Ascending aorta (tissue), 2 donors: ENCODE results near the gene RTCA. TPM values are rescaled to one million over a fixed set of nuclear protein-coding genes. Genes with fewer than 3 reads are reported as not detected.
"Not testable (repeated sequence)": the region's sequence is repeated elsewhere in the genome, so short reads cannot be mapped to it uniquely, and the experiment has no call there.

Source experiments
- DNase-seq, 2 donors: peaks; one replicate each; pipeline ENCODE4 v3.0.0-alpha.2; 2019; ENCODE audit warnings: low spot score in 2 of 2
- H3K27ac ChIP-seq, 2 donors: fragments of 200-600 bp; sonication (generic); one replicate each; pipeline ENCODE4 v1.5.1; 2016 to 2017; ENCODE audit warnings: mild to moderate bottlenecking in 1 of 2
- H3K27me3 ChIP-seq: fragments of 200-600 bp; sonication (generic); one replicate; pipeline ENCODE4 v1.5.1; 2017
- H3K36me3 ChIP-seq, 2 donors: fragments of 200-600 bp; sonication (generic); one replicate each; pipeline ENCODE4 v1.5.1; 2016
- H3K4me1 ChIP-seq, 2 donors: fragments of 200-600 bp; sonication (generic); one replicate each; pipeline ENCODE4 v1.5.1; 2016 to 2017; ENCODE audit warnings: mild to moderate bottlenecking in 1 of 2
- H3K4me3 ChIP-seq, 2 donors: fragments of 200-600 bp; sonication (generic); one replicate each; pipeline ENCODE4 v1.5.1; 2016 to 2017; ENCODE audit warnings: mild to moderate bottlenecking in 1 of 2
- H3K9me3 ChIP-seq, 2 donors: fragments of 200-600 bp; sonication (generic); one replicate each; pipeline ENCODE4 v1.5.1; 2016
- intact Hi-C: fragments of 100-400 bp; cut with DNase I; formaldehyde crosslinking; loops from one replicate; pipeline ENCODE4 v1.15.1; 2023
- total RNA-seq: library from RNA; depleted of rRNA; stranded (reverse); fragments of >200 nt; gene quantifications from one replicate; pipeline ENCODE4 v1.1.0, GENCODE V29; 2016
- TF ChIP-seq, protein P1 (sequence below), 3 experiments: fragments of 200-600 bp in 2 of 3; fragments of 450-650 bp in 1 of 3; sonication (generic) in 2 of 3; IDR thresholded peaks; one replicate each; pipeline ENCODE4 v1.5.1; 2016 to 2019; ENCODE audit warnings: antibody characterized with exemption in 3 of 3, mild to moderate bottlenecking in 1 of 3, moderate library complexity in 1 of 3

Gene RTCA
- total RNA-seq, 1 donor from 2014 or later = 2.8 TPM

GRCh38 chr1:100229681-100230443 is 36.2 kb upstream of the RTCA start:
- Histone ChIP-seq H3K9me3 (no peaks in the 10 kb centered on the region), H3K4me3 (no peak overlapping the region), H3K36me3 (peaks cover 14 to 47% of the 10 kb centered on the region in 2 donors), H3K4me1 (no peaks in the 10 kb centered on the region), H3K27me3 (no peaks in the 10 kb centered on the region), H3K27ac (no peak overlapping the region)
- no peak for DNase-seq
- intact Hi-C loops = no loop called here
- TF ChIP-seq, protein P1, sequence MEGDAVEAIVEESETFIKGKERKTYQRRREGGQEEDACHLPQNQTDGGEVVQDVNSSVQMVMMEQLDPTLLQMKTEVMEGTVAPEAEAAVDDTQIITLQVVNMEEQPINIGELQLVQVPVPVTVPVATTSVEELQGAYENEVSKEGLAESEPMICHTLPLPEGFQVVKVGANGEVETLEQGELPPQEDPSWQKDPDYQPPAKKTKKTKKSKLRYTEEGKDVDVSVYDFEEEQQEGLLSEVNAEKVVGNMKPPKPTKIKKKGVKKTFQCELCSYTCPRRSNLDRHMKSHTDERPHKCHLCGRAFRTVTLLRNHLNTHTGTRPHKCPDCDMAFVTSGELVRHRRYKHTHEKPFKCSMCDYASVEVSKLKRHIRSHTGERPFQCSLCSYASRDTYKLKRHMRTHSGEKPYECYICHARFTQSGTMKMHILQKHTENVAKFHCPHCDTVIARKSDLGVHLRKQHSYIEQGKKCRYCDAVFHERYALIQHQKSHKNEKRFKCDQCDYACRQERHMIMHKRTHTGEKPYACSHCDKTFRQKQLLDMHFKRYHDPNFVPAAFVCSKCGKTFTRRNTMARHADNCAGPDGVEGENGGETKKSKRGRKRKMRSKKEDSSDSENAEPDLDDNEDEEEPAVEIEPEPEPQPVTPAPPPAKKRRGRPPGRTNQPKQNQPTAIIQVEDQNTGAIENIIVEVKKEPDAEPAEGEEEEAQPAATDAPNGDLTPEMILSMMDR (IDR thresholded peaks at IDR 0.05) = no peak

DNA sequence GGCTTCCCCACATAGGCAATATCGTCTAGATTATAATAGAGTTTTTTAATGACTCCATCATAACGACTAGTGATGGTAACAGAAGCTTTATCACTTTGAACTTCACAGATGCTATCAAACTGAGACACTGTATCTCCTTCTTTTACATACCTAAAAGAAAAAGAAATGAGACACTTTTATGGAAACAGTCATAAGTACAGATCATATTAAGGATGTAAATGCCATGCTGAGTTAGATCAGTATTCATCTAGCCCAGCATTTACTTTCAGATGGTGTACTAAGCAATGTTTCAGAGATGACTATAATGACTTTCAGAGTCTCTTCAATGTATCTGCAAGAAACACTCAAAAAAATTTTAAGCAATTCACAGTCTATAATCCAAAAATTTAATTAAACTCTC is 35.3 kb upstream of the RTCA start:
- TF ChIP-seq, protein P1 (IDR thresholded peaks at IDR 0.05) = no peak
- Histone ChIP-seq H3K36me3 (peaks cover 14 to 48% of the 10 kb centered on the region in 2 donors), H3K4me3 (no peak overlapping the region), H3K9me3 (no peaks in the 10 kb centered on the region), H3K27ac (no peak overlapping the region), H3K27me3 (no peaks in the 10 kb centered on the region), H3K4me1 (no peaks in the 10 kb centered on the region)
- DNase-seq = no peak
- intact Hi-C loops = no loop called here

DNA sequence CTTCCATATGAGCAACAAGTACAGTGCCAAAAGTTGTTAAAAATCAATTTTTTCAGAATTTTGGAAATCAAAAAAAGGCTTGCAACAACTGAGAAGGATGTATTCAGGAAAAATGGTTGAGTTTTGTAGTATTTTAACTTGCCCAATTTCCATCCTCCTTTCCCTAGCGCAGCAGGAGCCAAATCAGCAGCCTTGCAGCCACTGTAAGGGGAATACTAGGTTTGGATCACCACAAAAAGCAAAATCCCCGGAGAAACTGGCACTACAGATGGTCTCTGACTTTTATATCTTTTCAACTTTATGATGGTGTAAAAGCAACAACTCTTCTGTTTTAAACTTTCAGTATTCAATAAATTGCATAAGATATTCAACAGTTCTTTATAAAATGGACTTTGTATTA is 34.3 kb upstream of the RTCA start:
- Histone ChIP-seq H3K27me3 (no peaks in the 10 kb centered on the region), H3K27ac (no peak overlapping the region), H3K4me3 (no peak overlapping the region), H3K4me1 (no peaks in the 10 kb centered on the region), H3K9me3 (no peaks in the 10 kb centered on the region), H3K36me3 (peaks cover 14 to 51% of the 10 kb centered on the region in 2 donors)
- intact Hi-C loops = no loop called here
- no peak for DNase-seq
- TF ChIP-seq, protein P1 (IDR thresholded peaks at IDR 0.05) = no peak

- Histone ChIP-seq H3K4me1 (no peaks in the 10 kb centered on the region), H3K27ac (no peak overlapping the region), H3K27me3 (no peaks in the 10 kb centered on the region), H3K9me3 (no peaks in the 10 kb centered on the region), H3K4me3 (no peak overlapping the region), H3K36me3 (peaks cover 14 to 53% of the 10 kb centered on the region in 2 donors)
- no peak for DNase-seq
- TF ChIP-seq, protein P1 (IDR thresholded peaks at IDR 0.05) = no peak
- intact Hi-C loops = no loop called here
Measured at GRCh38 chr1:100232156-100232555, 33.9 kb upstream of the RTCA start.

GRCh38 chr1:100233566-100233965 is 32.5 kb upstream of the RTCA start:
- DNase-seq = not testable (repeated sequence)

DNA sequence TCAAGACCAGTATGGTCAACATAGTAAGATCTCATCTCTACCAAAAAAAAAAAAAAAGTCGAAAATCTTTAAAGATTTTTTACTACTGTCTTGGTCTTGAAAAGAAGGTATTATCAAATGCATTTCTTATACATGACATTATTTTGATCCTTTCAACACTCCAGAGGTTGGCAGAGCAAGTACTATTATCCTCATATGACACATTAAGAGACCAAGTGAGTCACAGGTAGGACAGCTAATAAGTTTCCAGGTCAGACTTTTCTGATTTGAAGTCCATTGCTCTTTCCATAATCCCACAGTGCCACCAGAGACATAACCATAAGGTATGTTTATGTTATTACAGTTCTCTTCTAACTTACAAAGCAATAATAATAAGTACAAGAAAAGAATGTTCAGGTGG is 31.6 kb upstream of the RTCA start:
- Histone ChIP-seq H3K4me1 (no peaks in the 10 kb centered on the region), H3K9me3 (no peaks in the 10 kb centered on the region), H3K36me3 (peaks cover 14 to 49% of the 10 kb centered on the region in 2 donors), H3K27ac (no peak overlapping the region), H3K27me3 (no peaks in the 10 kb centered on the region), H3K4me3 (no peak overlapping the region)
- TF ChIP-seq, protein P1 (IDR thresholded peaks at IDR 0.05) = no peak
- intact Hi-C loops = no loop called here
- DNase-seq = no peak

More at GRCh38 chr1:100233566-100233965, 32.5 kb upstream of the RTCA start:
- intact Hi-C loops, H3K9me3 ChIP-seq, H3K4me1 ChIP-seq, H3K27ac ChIP-seq, H3K27me3 ChIP-seq, H3K4me3 ChIP-seq: not testable (repeated sequence)
- H3K36me3 ChIP-seq = peaks cover 14 to 54% of the 10 kb centered on the region in 2 donors
